Measurements from ENCODE around the gene WDR7.

WDR7 gene

GRCh38 chr18:56650944-56651770 is at the start of gene WDR7:
Gene WDR7 (plus strand): TSS chr18:56651359. CDS start chr18:56672516, 21,157 bp downstream.
- peak within 1 kb of the TSS; percentile 94 for H3K4me3 ChIP-seq (ENCODE audit: low read depth, low read length)
- no peaks in the 10 kb centered on the region for H3K36me3 ChIP-seq (ENCODE audit: control insufficient read depth, insufficient read depth, low read length)
- H3K9me3 ChIP-seq (ENCODE audit: control insufficient read depth, insufficient read depth, low read length), result no peaks in the 10 kb centered on the region
- H3K9ac ChIP-seq (ENCODE audit: low read depth, low read length), result peak within 1 kb of the TSS; percentile 61
- no peaks in the 10 kb centered on the region for H3K27me3 ChIP-seq (ENCODE audit: control insufficient read depth, insufficient read depth, low read length)
- no peaks in the 10 kb centered on the region for H3K4me1 ChIP-seq (ENCODE audit: control insufficient read depth, insufficient read depth, low read length)

GRCh38 chr18:56606618-56607017 is 44.5 kb upstream of the WDR7 start:
- no peaks in the 10 kb centered on the region for H3K4me1 ChIP-seq (ENCODE audit: control insufficient read depth, insufficient read depth, low read length)
- H3K27me3 ChIP-seq (ENCODE audit: control insufficient read depth, insufficient read depth, low read length), result no peaks in the 10 kb centered on the region
- H3K9ac ChIP-seq (ENCODE audit: low read depth, low read length), result no peak overlapping the region
- H3K9me3 ChIP-seq (ENCODE audit: control insufficient read depth, insufficient read depth, low read length), result no peaks in the 10 kb centered on the region
- peaks cover 9% of the 10 kb centered on the region for H3K36me3 ChIP-seq (ENCODE audit: control insufficient read depth, insufficient read depth, low read length)
- no peak overlapping the region for H3K4me3 ChIP-seq (ENCODE audit: low read depth, low read length)

GRCh38 chr18:56615738-56616520 is 35.2 kb upstream of the WDR7 start:
- peaks cover 14% of the 10 kb centered on the region for H3K36me3 ChIP-seq (ENCODE audit: control insufficient read depth, insufficient read depth, low read length)

GRCh38 chr18:56627991-56628390 is 23.2 kb upstream of the WDR7 start:
- no peak overlapping the region for H3K9ac ChIP-seq (ENCODE audit: low read depth, low read length)
- no peaks in the 10 kb centered on the region for H3K27me3 ChIP-seq (ENCODE audit: control insufficient read depth, insufficient read depth, low read length)
- no peaks in the 10 kb centered on the region for H3K9me3 ChIP-seq (ENCODE audit: control insufficient read depth, insufficient read depth, low read length)
- no peaks in the 10 kb centered on the region for H3K4me1 ChIP-seq (ENCODE audit: control insufficient read depth, insufficient read depth, low read length)
- H3K36me3 ChIP-seq (ENCODE audit: control insufficient read depth, insufficient read depth, low read length), result no peaks in the 10 kb centered on the region
- no peak overlapping the region for H3K4me3 ChIP-seq (ENCODE audit: low read depth, low read length)

More at GRCh38 chr18:56615738-56616520, 35.2 kb upstream of the WDR7 start:
- H3K9ac ChIP-seq (ENCODE audit: low read depth, low read length), result no peak overlapping the region
- H3K9me3 ChIP-seq (ENCODE audit: control insufficient read depth, insufficient read depth, low read length), result no peaks in the 10 kb centered on the region
- H3K4me1 ChIP-seq (ENCODE audit: control insufficient read depth, insufficient read depth, low read length), result no peaks in the 10 kb centered on the region
- no peaks in the 10 kb centered on the region for H3K27me3 ChIP-seq (ENCODE audit: control insufficient read depth, insufficient read depth, low read length)
- H3K4me3 ChIP-seq (ENCODE audit: low read depth, low read length), result no peak overlapping the region

GRCh38 chr18:56632070-56633022 is 18.8 kb upstream of the WDR7 start:
- no peaks in the 10 kb centered on the region for H3K9me3 ChIP-seq (ENCODE audit: control insufficient read depth, insufficient read depth, low read length)
- no peaks in the 10 kb centered on the region for H3K36me3 ChIP-seq (ENCODE audit: control insufficient read depth, insufficient read depth, low read length)
- H3K27me3 ChIP-seq (ENCODE audit: control insufficient read depth, insufficient read depth, low read length), result no peaks in the 10 kb centered on the region
- H3K9ac ChIP-seq (ENCODE audit: low read depth, low read length), result no peak overlapping the region
- peaks cover 4% of the 10 kb centered on the region for H3K4me1 ChIP-seq (ENCODE audit: control insufficient read depth, insufficient read depth, low read length)
- no peak overlapping the region for H3K4me3 ChIP-seq (ENCODE audit: low read depth, low read length)

GRCh38 chr18:56635007-56635406 is 16.2 kb upstream of the WDR7 start:
- no peaks in the 10 kb centered on the region for H3K27me3 ChIP-seq (ENCODE audit: control insufficient read depth, insufficient read depth, low read length)
- no peak overlapping the region for H3K4me3 ChIP-seq (ENCODE audit: low read depth, low read length)
- no peak overlapping the region for H3K9ac ChIP-seq (ENCODE audit: low read depth, low read length)
- no peaks in the 10 kb centered on the region for H3K36me3 ChIP-seq (ENCODE audit: control insufficient read depth, insufficient read depth, low read length)
- no peaks in the 10 kb centered on the region for H3K9me3 ChIP-seq (ENCODE audit: control insufficient read depth, insufficient read depth, low read length)
- H3K4me1 ChIP-seq (ENCODE audit: control insufficient read depth, insufficient read depth, low read length), result peaks cover 4% of the 10 kb centered on the region

GRCh38 chr18:56637176-56637575 is 14.0 kb upstream of the WDR7 start:
- no peaks in the 10 kb centered on the region for H3K27me3 ChIP-seq (ENCODE audit: control insufficient read depth, insufficient read depth, low read length)
- H3K4me1 ChIP-seq (ENCODE audit: control insufficient read depth, insufficient read depth, low read length), result peaks cover 4% of the 10 kb centered on the region
- no peaks in the 10 kb centered on the region for H3K9me3 ChIP-seq (ENCODE audit: control insufficient read depth, insufficient read depth, low read length)
- peak overlapping the region; percentile 78 for H3K4me3 ChIP-seq (ENCODE audit: low read depth, low read length)
- H3K9ac ChIP-seq (ENCODE audit: low read depth, low read length), result peak overlapping the region; percentile 94
- no peaks in the 10 kb centered on the region for H3K36me3 ChIP-seq (ENCODE audit: control insufficient read depth, insufficient read depth, low read length)

- Histone ChIP-seq H3K36me3 (ENCODE audit: control insufficient read depth, insufficient read depth, low read length) (no peaks in the 10 kb centered on the region), H3K9me3 (ENCODE audit: control insufficient read depth, insufficient read depth, low read length) (no peaks in the 10 kb centered on the region), H3K27me3 (ENCODE audit: control insufficient read depth, insufficient read depth, low read length) (no peaks in the 10 kb centered on the region), H3K9ac (ENCODE audit: low read depth, low read length) (peak overlapping the region; percentile 94), H3K4me1 (ENCODE audit: control insufficient read depth, insufficient read depth, low read length) (peaks cover 4% of the 10 kb centered on the region), H3K4me3 (ENCODE audit: low read depth, low read length) (peak overlapping the region; percentile 78)
Measured at GRCh38 chr18:56637711-56638231, 13.4 kb upstream of the WDR7 start.

GRCh38 chr18:56638232-56639103 is 12.7 kb upstream of the WDR7 start, which contains the start of gene TXNL1:
Gene TXNL1 (minus strand): TSS chr18:56638592. CDS start chr18:56638440, 152 bp downstream.
- no peaks in the 10 kb centered on the region for H3K27me3 ChIP-seq (ENCODE audit: control insufficient read depth, insufficient read depth, low read length)
- H3K4me3 ChIP-seq (ENCODE audit: low read depth, low read length), result peak within 1 kb of the TSS; percentile 79
- peaks cover 4% of the 10 kb centered on the region for H3K4me1 ChIP-seq (ENCODE audit: control insufficient read depth, insufficient read depth, low read length)
- no peaks in the 10 kb centered on the region for H3K9me3 ChIP-seq (ENCODE audit: control insufficient read depth, insufficient read depth, low read length)
- H3K9ac ChIP-seq (ENCODE audit: low read depth, low read length), result peak within 1 kb of the TSS; percentile 94
- H3K36me3 ChIP-seq (ENCODE audit: control insufficient read depth, insufficient read depth, low read length), result no peaks in the 10 kb centered on the region

GRCh38 chr18:56639104-56639381 is 12.1 kb upstream of the WDR7 start:
- Histone ChIP-seq H3K9me3 (ENCODE audit: control insufficient read depth, insufficient read depth, low read length) (no peaks in the 10 kb centered on the region), H3K9ac (ENCODE audit: low read depth, low read length) (peak overlapping the region; percentile 62), H3K4me3 (ENCODE audit: low read depth, low read length) (peak overlapping the region; percentile 79)

More at GRCh38 chr18:56639104-56639381, 12.1 kb upstream of the WDR7 start:
- Histone ChIP-seq H3K27me3 (ENCODE audit: control insufficient read depth, insufficient read depth, low read length) (no peaks in the 10 kb centered on the region), H3K36me3 (ENCODE audit: control insufficient read depth, insufficient read depth, low read length) (no peaks in the 10 kb centered on the region), H3K4me1 (ENCODE audit: control insufficient read depth, insufficient read depth, low read length) (peaks cover 4% of the 10 kb centered on the region)

Data from iPS-15b (cell line).